Activated CD4-positive, CD25-positive, alpha-beta regulatory T cell treated with anti-CD3 and anti-CD28 coated beads, Interleukin-2, amount 50 U/mL, for 24 hours (primary cell): ENCODE measurements around the gene ORAI2.
"Not testable (repeated sequence)": the region's sequence is repeated elsewhere in the genome, so short reads cannot be mapped to it uniquely, and the experiment has no call there.

Source experiments
- ATAC-seq, 2 donors: fragments of 150-1000 bp; cut with Tn5 transposase; one replicate each; pipeline ENCODE4 v1.10.0; 2021; ENCODE audit warnings: mild to moderate bottlenecking in 1 of 2, moderate library complexity in 1 of 2

Gene ORAI2

GRCh38 chr7:102447311-102447710 lies 13.9 kb downstream of the ORAI2 start:
- ATAC-seq, result no peak

- no peak for ATAC-seq
These were observed 15.8 kb downstream of the ORAI2 start for GRCh38 chr7:102449136-102449535.

- ATAC-seq, result peak; percentile 81 to 86
These were observed 16.9 kb downstream of the ORAI2 start for GRCh38 chr7:102450242-102450641.

GRCh38 chr7:102451371-102452054 lies 18.1 kb downstream of the ORAI2 start:
- no peak for ATAC-seq

- ATAC-seq, result no peak
These were observed 19.1 kb downstream of the ORAI2 start for GRCh38 chr7:102452451-102452850.

- no peak for ATAC-seq
These were observed 19.9 kb downstream of the ORAI2 start for GRCh38 chr7:102453319-102453718.

GRCh38 chr7:102454468-102454867 lies 21.1 kb downstream of the ORAI2 start:
- ATAC-seq, result no peak

GRCh38 chr7:102454932-102455331 lies 21.6 kb downstream of the ORAI2 start:
- not testable (repeated sequence) for ATAC-seq

- no peak for ATAC-seq
These were observed 22.2 kb downstream of the ORAI2 start for GRCh38 chr7:102455596-102455995.

GRCh38 chr7:102456327-102456726 lies 23.0 kb downstream of the ORAI2 start:
- no peak for ATAC-seq

GRCh38 chr7:102457352-102457924 lies 24.1 kb downstream of the ORAI2 start:
- no peak for ATAC-seq

GRCh38 chr7:102459221-102459844 lies 26.0 kb downstream of the ORAI2 start:
- no peak for ATAC-seq

- ATAC-seq, result no peak
These were observed 27.1 kb downstream of the ORAI2 start for GRCh38 chr7:102460467-102460866.

GRCh38 chr7:102463841-102464576 lies 30.6 kb downstream of the ORAI2 start:
- ATAC-seq, result no peak

GRCh38 chr7:102464577-102465280 lies 31.4 kb downstream of the ORAI2 start, which contains the start of the genes ALKBH4 and LRWD1:
TSS of gene ALKBH4 (minus strand) at chr7:102464863. CDS start at chr7:102464836, 27 bp downstream.
TSS of gene LRWD1 (plus strand) at chr7:102464984. CDS start at chr7:102465081, 97 bp downstream.
- peak; percentile 93 to 95 for ATAC-seq

GRCh38 chr7:102466097-102466496 lies 32.7 kb downstream of the ORAI2 start:
- no peak for ATAC-seq

GRCh38 chr7:102467581-102468477 lies 34.5 kb downstream of the ORAI2 start:
- ATAC-seq, result no peak

- no peak for ATAC-seq
These were observed 35.3 kb downstream of the ORAI2 start for GRCh38 chr7:102468478-102469350.

- ATAC-seq, result no peak
These were observed 36.1 kb downstream of the ORAI2 start for GRCh38 chr7:102469351-102469971.
